ENCODE measurements around the gene CEP131.

Gene CEP131

GRCh38 chr17:81152288-81152828 is 70.4 kb downstream of the CEP131 start:
- Histone ChIP-seq H3K36me3 (ENCODE audit: control insufficient read depth in 2 of 2, insufficient read depth in 1 of 2, low read length in 2 of 2) (no peaks in the 10 kb centered on the region), H3K4me3 (ENCODE audit: low read depth, low read length) (no peak overlapping the region), H3K4me1 (ENCODE audit: control insufficient read depth, insufficient read depth, low read length) (no peaks in the 10 kb centered on the region), H3K9me3 (ENCODE audit: control insufficient read depth, insufficient read depth, low read depth, low read length) (no peaks in the 10 kb centered on the region), H3K27ac (ENCODE audit: extremely low read depth, low read depth, low read length) (no peak overlapping the region)
- CTCF ChIA-PET: interaction anchor here (0.6 to 1.1 kb wide), 2 partner anchors 10 to 22 kb away, joined by 3 to 6 read pairs; no protein-coding TSS in a partner anchor
- POLR2A ChIA-PET: no interaction called here
- TF ChIP-seq ZNF354C (tag by site-specific recombination; IDR thresholded peaks at IDR 0.05; ENCODE audit: borderline replicate concordance, low read depth) (no peak), ZNF776 (tag by site-specific recombination; IDR thresholded peaks at IDR 0.05; ENCODE audit: borderline replicate concordance) (no peak), ZNF112 (tag by site-specific recombination; IDR thresholded peaks at IDR 0.05) (no peak), ZNF558 (tag by site-specific recombination; IDR thresholded peaks at IDR 0.05) (no peak), ZNF140 (tag by site-specific recombination; IDR thresholded peaks at IDR 0.05) (no peak), ZSCAN18 (tag by site-specific recombination; IDR thresholded peaks at IDR 0.05) (no peak), ZBTB10 (tag by site-specific recombination; IDR thresholded peaks at IDR 0.05) (no peak), PRDM2 (tag by site-specific recombination; IDR thresholded peaks at IDR 0.05; ENCODE audit: borderline replicate concordance) (no peak), ZNF571 (tag by site-specific recombination; IDR thresholded peaks at IDR 0.05) (no peak), ZNF214 (tag by site-specific recombination; IDR thresholded peaks at IDR 0.05; ENCODE audit: borderline replicate concordance) (no peak), TCF7L2 (IDR thresholded peaks at IDR 0.05; ENCODE audit: borderline replicate concordance, low read depth, low read length) (no peak), ZEB2 (tag by site-specific recombination; IDR thresholded peaks at IDR 0.05) (no peak), ZNF747 (tag by site-specific recombination; IDR thresholded peaks at IDR 0.05) (no peak), MEIS1 (CRISPR knock-in tag; IDR thresholded peaks at IDR 0.05; ENCODE audit: borderline replicate concordance) (no peak), ZNF837 (tag by site-specific recombination; IDR thresholded peaks at IDR 0.05) (no peak), CTCF (tag by site-specific recombination; IDR thresholded peaks at IDR 0.05) (no peak)
